Activated CD4-positive, alpha-beta T cell treated with anti-CD3 and anti-CD28 coated beads, Interleukin-2, amount 50 U/mL, for 4 hours (primary cell): ENCODE data around the gene LHFPL4.
"Not testable (repeated sequence)": the region's sequence is repeated elsewhere in the genome, so short reads cannot be mapped to it uniquely, and the experiment has no call there.

Experiments
- DNase-seq, 2 experiments: peaks; one replicate each; pipeline ENCODE4 v3.0.0-alpha.2; 2020

LHFPL4 gene

DNA sequence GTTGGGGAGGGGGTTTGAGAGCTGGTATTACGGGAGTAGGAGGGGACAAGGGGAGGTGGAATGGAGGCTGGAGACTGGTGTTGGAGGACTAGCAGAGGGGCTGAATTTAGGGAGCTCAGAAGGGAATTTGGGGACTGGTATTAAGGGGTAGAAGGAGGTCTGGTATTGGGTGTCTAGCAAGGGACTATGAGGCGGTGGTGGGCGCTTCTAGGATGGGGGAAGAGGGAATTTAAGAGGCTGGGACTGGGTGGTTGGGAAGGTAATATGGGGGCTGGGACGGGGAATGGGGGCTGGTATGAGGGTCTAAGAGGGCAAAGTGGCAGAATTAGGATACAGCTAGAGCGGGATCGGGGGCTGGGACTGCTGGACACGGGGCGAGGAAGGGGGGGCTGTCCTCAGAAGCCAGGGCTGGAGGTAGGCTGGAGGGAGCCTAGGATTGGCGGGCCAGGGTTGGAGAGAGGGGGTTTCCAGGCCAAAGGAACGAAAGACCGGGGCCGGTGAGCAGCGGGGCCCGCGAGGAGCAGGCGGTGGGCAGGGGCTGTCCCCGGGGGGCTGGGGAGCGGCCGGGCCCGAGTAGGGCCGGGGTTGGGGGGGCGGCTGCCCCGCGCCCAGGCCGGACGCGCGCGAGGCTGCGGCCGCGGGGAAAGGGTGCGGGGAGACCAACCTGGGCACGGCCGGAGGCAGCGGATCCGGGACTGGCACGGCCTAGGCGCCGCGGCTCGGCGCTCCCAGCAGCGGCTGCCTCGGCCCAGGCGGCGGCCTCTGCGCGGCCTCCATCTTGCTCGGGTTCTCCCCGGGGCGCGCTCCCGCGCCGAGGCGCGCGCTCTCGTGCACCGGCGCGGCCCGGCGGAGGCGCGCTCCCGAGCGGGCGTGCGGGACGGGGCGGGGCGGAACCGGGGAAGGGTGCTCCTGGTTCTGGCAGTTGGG lies at the start of gene LHFPL4:
Gene LHFPL4 (minus strand): TSS at position 802 of the 927 bp plus-strand sequence. CDS start 1,143 bp downstream, outside the sequence.
- DNase-seq = no peak

DNA sequence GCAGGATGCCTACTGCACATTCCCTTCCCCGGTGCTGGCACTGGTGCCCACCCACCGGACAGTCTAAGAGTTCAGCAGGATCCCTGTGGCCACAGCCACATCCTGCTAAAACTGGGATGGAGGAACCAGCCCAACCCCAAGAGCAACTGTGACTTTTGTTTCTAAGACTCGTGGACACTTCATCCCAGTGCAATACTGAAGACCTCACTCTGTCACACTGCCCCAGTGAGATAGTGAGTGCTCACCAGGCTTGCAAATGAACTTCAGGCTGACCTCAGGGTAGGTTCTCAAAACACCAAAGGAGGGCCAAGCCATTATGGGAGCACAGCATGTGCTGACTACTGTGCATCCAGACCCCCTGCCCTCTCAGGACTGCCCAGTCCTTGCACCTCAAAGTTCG lies 49.0 kb upstream of the LHFPL4 start:
- DNase-seq = no peak

- DNase-seq = not testable (repeated sequence)
Measured at GRCh38 chr3:9601006-9601581, 47.5 kb upstream of the LHFPL4 start.

DNA sequence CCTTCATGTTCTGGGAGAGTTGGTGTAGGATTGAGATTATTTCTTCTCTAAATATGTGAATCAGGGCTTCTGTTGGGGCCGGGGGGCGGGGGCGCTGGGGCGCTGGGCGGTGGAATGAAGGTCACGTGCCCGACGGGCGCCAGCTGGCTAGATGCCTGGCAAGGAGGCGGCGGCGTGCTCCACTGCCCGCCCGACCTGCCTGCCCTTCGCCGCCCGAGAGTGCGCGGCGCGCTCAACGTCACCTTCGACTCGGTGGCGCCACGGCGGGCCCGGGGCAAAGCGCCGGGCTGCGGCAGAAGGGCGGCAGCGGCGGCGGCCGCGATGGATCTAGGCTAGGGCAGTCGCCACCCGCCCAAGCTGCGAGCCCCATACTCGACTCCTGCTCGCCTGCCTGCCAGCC lies 47.0 kb upstream of the LHFPL4 start:
- DNase-seq = no peak

- DNase-seq = no peak
Measured at GRCh38 chr3:9598783-9599387, 45.3 kb upstream of the LHFPL4 start.

DNA sequence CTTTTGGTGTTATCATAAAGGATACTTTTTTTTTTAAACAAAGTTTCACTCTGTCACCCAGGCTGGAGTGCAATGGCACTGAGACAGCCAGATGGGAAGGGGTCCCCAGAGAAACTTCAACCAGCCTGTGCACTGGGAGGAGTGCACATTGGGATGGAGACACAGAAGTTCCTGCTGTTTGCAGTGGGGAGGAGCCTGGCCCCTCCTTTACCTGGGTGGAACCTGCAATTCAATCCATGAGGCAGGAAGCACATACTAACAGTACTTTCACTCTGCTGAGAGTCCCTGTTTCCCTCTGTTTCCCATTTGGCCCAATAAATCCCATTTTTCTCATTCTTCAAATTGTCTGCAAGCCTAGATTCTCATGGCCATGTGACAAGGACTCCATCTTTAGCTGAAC lies 42.3 kb upstream of the LHFPL4 start:
- no peak for DNase-seq

DNA sequence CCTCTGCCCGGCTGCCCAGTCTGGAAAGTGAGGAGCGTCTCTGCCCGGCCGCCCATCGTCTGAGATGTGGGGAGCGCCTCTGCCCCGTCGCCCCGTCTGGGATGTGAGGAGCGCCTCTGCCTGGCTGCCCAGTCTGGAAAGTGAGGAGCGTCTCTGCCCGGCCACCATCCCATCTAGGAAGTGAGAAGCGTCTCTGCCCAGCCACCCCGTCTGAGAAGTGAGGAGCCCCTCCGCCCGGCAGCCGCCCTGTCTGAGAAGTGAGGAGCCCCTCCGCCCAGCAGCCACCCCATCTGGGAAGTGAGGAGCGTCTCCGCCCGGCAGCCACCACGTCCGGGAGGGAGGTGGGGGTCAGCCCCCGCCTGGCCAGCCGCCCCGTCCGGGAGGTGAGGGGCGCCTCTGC lies 38.2 kb upstream of the LHFPL4 start:
- DNase-seq = not testable (repeated sequence)

DNA sequence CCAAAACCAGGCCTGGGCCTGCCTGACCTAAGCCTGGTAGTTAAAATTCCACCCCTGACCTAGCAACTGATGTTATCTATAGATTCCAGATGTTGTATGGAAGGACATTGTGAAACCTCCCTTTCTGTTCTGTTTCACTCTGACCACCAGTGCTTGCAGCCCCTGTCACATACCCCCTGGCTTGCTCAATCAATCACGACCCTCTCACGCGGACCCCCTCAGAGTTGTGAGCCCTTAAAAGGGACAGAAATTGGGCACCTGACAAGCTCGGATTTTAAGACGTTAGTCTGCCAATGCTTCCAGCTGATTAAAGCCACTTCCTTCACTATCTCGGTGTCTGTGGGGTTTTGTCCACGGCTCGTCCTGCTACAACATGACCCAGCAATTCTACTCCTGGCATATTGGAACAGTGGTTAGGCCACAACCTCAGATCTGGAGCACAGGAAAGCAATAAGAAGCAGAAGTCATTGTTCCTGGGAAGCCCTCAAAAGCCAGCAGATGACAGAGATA lies 36.7 kb upstream of the LHFPL4 start:
- DNase-seq = no peak

GRCh38 chr3:9583792-9584191 lies 30.2 kb upstream of the LHFPL4 start:
- no peak for DNase-seq

DNA sequence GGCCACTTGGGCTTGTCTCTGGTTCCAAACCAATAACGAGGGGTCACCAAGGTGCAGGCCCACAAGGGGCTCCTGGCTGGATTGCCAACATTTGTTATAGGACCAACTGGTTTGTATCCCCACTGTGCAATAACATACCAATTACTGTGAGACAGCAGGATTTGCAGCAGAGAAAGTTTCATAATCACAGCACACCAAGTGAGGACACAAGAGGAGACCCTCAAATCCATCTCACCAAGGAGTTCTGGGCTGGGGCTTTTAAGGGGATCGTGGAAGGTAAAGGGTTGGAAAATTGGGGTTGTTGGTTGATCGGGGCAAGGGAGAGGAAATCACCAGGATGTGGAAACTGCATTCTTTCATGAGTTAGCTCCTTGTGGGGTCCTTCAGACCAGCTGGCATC lies 29.7 kb upstream of the LHFPL4 start:
- no peak for DNase-seq

- DNase-seq = no peak
Measured at GRCh38 chr3:9582332-9582731, 28.7 kb upstream of the LHFPL4 start.

GRCh38 chr3:9581742-9582141 lies 28.1 kb upstream of the LHFPL4 start:
- DNase-seq = no peak

GRCh38 chr3:9569054-9569453 lies 15.4 kb upstream of the LHFPL4 start:
- DNase-seq = no peak

GRCh38 chr3:9565316-9565715 lies 11.7 kb upstream of the LHFPL4 start:
- DNase-seq = no peak

GRCh38 chr3:9563851-9564250 lies 10.2 kb upstream of the LHFPL4 start:
- no peak for DNase-seq

DNA sequence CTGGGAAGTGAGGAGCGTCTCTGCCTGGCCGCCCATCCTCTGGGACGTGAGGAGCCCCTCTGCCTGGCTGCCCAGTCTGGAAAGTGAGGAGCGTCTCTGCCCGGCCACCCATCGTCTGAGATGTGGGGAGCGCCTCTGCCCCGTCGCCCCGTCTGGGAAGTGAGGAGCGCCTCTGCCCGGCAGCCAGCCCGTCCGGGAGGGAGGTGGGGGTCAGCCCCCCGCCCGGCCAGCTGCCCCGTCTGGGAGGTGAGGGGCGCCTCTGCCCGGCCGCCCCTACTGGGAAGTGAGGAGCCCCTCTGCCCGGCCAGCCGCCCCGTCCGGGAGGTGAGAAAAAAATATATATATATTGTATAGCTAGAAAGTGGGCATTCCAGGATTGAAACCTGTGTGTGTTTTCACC lies 6.4 kb upstream of the LHFPL4 start:
- DNase-seq = not testable (repeated sequence)

GRCh38 chr3:9553948-9554513 lies 409 bp upstream of the LHFPL4 start:
- DNase-seq = no peak

DNA sequence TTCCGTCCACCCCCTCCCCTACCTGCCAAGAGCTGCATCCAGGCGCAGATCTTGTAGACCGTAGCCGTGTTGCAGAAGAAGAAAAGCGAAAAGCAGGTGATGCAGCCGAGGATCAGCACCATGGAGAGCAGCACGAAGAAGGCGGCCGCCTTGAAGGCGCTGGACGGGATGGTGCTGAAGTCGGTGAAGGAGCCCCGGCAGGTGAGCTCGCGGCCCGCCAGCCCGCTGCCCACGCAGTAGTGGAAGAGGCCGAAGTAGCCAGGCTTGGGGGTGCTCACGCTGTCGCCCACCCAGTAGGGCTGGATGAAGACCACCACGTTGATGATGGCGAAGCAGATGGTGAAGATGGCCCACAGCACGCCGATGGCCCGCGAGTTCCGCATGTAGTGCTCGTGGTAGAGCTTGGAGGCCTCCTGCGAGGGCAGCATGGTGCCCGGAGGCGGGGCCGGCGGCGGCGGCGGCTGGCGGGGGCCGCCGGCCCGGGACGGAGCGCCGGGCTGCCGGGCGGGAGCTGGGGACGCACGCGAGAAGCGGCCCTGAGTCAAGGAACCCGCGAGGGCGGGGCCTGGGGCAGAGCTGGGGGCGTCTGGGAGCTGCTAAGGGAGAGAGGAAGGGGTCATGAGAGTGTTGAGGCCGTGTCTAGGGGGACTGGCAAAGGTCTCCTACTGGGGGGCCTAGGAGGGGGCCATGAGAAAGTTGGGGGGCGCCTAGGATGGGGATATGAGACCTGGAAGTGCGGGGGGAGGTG lies 1.2 kb downstream of the LHFPL4 start:
- DNase-seq = peak in 1 of 2 experiments; percentile 3

GRCh38 chr3:9550999-9551398 lies 2.6 kb downstream of the LHFPL4 start:
- DNase-seq = no peak

DNA sequence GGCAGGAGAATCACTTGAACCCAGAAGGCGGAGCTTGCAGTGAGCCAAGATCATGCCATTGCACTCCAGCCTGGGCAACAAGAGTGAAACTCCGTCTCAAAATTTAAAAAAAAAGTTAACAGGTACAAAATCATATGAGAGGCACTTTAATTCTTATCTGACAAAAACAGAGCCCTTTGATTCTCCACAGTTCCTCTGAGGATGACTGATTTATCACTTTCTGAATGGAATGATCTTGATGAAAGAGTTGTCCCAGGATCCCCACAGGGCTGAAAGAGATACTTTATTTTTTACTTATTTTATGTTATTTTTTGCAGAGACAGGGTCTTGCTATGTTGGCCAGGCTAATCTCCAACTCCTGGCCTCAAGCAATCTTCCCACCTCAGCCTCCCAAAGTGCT lies 4.0 kb downstream of the LHFPL4 start:
- DNase-seq = no peak

DNA sequence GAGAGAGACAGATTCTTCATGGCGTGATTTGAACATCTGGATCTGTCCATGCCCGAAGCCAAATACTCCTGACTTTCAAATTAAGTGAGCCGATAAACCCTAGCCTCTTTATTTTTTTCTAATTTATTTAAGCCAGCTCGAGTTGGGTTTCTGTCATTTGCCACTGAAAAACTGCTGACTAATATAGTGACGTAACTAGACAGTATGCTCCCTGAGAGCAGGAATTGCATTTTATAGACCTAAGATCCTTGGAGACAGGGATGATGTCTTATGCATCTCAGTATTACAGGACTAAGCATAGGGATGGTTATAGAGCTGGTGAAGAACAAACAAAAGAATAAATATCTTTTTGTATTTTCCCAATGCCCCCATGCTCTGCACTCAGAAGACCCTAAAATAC lies 4.6 kb downstream of the LHFPL4 start:
- no peak for DNase-seq

DNA sequence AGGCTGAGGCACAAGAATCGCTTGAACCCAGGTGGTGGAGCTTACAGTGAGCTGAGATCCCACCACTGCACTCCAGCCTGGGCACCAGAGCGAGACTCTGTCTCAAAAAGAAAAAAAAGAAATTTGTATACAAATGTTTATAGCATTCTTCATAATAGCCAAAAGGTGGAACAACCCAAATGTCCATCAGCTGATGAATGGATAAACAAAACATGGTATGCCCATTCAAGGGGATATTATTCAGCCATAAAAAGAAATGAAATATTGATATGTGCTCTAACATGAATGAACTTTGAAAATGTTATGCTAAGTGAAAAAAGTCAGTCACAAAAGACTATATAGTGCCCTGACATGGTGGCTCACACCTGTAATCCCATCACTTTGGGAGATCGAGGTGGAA lies 11.4 kb downstream of the LHFPL4 start:
- no peak for DNase-seq

- DNase-seq = no peak
Measured at GRCh38 chr3:9536212-9536611, 17.4 kb downstream of the LHFPL4 start.
